ENCODE data around the gene COL27A1. TPM values are rescaled to one million over a fixed set of nuclear protein-coding genes. Genes with fewer than 3 reads are reported as not detected.

Gene COL27A1
- total and polyA plus RNA-seq, 4 donors: 1.9 to 59.4 (median 45.6) TPM

DNA sequence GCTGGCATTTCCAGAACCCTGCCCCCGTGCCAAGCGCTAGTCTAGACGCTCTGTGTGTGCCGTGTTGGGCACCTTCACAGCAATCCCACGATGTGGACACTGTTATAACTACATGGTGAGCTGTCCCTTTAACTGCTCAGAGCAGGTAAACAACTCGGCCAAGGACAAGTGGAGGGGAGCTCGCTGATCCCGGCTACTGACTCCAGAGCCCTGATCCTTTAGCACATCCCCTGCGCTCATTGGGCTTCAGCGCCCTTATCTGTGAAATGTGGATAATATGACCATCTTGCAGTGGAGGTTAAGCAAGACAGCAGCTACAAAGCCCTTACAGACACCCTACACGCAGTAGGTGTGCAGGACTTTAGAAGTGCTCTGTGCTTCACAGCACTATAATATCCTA is 190.8 kb downstream of the COL27A1 start:
- Histone ChIP-seq H3K9me3 (ENCODE audit: control insufficient read depth, low read length) (no peaks in the 10 kb centered on the region), H3K27me3 (ENCODE audit: control insufficient read depth in 1 of 2, insufficient read depth in 2 of 2, low read length in 1 of 2) (no peaks in the 10 kb centered on the region), H3K27ac (ENCODE audit: low read depth in 1 of 2, low read length in 2 of 2) (no peak overlapping the region), H3K4me1 (ENCODE audit: control insufficient read depth in 1 of 2, insufficient read depth in 2 of 2, low read length in 2 of 2) (no peaks in the 10 kb centered on the region), H3K36me3 (ENCODE audit: control insufficient read depth in 1 of 2, insufficient read depth in 2 of 2, low read length in 1 of 2) (peaks cover 2 to 19% of the 10 kb centered on the region in 2 donors), H3K4me3 (ENCODE audit: low read length in 2 of 2) (no peak overlapping the region)
- intact Hi-C loops (cut with DNase I): loop anchor here in 1 of 2 donors (5.0 kb wide), 1 partner anchor 41 kb away; the partner anchor contains the start of gene AKNA
- 72 to 77% methylated on average over 11 of the region's 11 CpGs for WGBS, 2 donors
- DNase-seq: no peak
- no peak for ATAC-seq (ENCODE audit: low FRiP score)

DNA sequence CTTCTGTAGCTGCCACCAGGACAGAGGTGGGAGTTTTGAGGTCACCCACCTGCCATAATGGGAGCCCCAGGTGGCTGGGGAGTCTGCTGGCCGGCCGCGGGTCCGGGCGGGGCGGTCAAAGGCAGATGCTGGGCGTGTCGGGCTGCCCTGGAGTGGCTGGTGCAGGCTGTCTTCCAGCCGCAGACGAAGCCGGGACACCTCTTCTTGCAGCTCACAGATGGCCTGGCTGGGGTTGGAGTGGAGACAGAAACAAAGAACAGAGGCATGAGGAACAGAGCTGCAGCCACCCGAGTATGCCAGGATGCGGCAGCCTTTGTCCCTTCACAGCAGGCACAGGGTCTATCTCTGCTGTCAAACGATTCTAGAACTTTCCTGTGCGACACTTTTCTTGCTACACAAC is 192.3 kb downstream of the COL27A1 start:
- no peak for ATAC-seq (ENCODE audit: low FRiP score)
- intact Hi-C loops (cut with DNase I): loop anchor here in 1 of 2 donors (5.0 kb wide), 1 partner anchor 40 kb away; the partner anchor contains the start of gene AKNA
- Histone ChIP-seq H3K27me3 (ENCODE audit: control insufficient read depth in 1 of 2, insufficient read depth in 2 of 2, low read length in 1 of 2) (no peaks in the 10 kb centered on the region), H3K4me3 (ENCODE audit: low read length in 2 of 2) (no peak overlapping the region), H3K36me3 (ENCODE audit: control insufficient read depth in 1 of 2, insufficient read depth in 2 of 2, low read length in 1 of 2) (peaks cover 2 to 15% of the 10 kb centered on the region in 2 donors), H3K27ac (ENCODE audit: low read depth in 1 of 2, low read length in 2 of 2) (no peak overlapping the region), H3K4me1 (ENCODE audit: control insufficient read depth in 1 of 2, insufficient read depth in 2 of 2, low read length in 2 of 2) (no peaks in the 10 kb centered on the region), H3K9me3 (ENCODE audit: control insufficient read depth, low read length) (no peaks in the 10 kb centered on the region)
- DNase-seq: peak in 1 of 2 donors; percentile 67
- WGBS, 2 donors: 88 to 90% methylated on average over 15 of the region's 15 CpGs

DNA sequence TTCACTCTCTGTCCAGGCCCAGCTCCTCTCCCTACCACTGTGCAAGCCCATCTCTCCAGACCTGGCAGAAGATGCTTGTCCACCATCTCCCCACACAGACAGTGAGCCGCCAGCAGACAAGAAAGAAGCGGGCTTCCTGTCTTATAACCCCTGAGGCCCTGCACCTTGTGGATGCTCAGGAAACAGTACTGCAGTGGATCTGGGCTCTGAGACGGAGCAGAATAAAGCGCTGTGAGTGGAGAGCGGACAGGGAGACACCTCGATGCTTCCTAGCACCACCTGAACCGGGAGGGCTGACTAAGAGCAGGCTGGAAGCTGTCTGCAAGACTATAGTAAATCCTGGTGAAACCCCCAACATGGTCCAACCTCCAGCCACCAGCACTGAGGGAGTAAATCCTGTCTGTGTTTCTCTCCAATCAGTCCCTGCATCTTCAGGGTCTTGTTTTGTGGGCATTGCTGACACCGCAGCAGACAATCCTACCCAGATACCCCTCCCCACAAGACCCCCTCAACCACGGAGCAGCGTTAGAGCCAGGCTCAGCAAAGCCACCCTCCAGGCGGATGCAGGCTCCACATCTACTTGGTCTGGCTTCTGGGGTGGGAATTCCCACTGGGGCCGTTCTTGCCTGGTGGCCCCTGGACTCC is 193.0 kb downstream of the COL27A1 start:
- Histone ChIP-seq H3K4me1 (ENCODE audit: control insufficient read depth in 1 of 2, insufficient read depth in 2 of 2, low read length in 2 of 2) (no peaks in the 10 kb centered on the region), H3K9me3 (ENCODE audit: control insufficient read depth, low read length) (no peaks in the 10 kb centered on the region), H3K27ac (ENCODE audit: low read depth in 1 of 2, low read length in 2 of 2) (peak overlapping the region in 1 of 2 donors; percentile 0), H3K27me3 (ENCODE audit: control insufficient read depth in 1 of 2, insufficient read depth in 2 of 2, low read length in 1 of 2) (no peaks in the 10 kb centered on the region), H3K4me3 (ENCODE audit: low read length in 2 of 2) (no peak overlapping the region), H3K36me3 (ENCODE audit: control insufficient read depth in 1 of 2, insufficient read depth in 2 of 2, low read length in 1 of 2) (peaks cover 2 to 13% of the 10 kb centered on the region in 2 donors)
- intact Hi-C loops (cut with DNase I): loop anchor here in 1 of 2 donors (5.0 kb wide), 1 partner anchor 39 kb away; the partner anchor contains the start of gene AKNA
- peak in 1 of 2 donors; percentile 73 for DNase-seq
- WGBS, 2 donors: 65 to 77% methylated on average over 12 of the region's 12 CpGs
- ATAC-seq (ENCODE audit: low FRiP score): peak; percentile 13

DNA sequence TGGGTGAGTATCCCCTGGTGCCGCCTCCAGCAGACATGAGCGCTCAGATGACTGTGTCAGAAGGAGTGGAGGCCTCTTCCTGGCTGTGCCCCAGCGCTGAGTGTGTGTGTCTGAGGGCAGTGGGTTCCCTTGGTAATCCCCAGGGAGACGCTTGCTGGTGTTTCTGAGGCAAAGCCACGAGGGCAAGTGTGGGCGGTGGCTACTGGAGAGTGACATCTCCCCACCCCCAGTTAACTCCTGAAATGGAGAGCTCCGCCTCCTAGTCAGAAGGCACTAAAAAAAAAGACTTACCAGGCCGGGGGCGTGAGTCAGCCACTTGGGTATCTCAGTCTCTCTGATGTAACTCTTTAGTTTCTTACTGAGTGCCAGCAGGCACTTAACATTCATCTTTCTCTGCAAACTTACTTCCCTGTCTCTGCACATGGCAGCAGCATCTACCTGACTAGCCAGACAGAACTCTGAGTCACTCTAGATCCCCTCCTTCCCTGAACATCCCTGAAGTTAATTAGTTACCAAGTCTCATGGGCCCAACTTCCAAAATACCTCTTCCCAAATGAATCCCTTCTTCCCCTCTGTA is 193.7 kb downstream of the COL27A1 start:
- H3K4me3 ChIP-seq (ENCODE audit: low read length in 2 of 2): no peak overlapping the region
- no peaks in the 10 kb centered on the region for H3K27me3 ChIP-seq (ENCODE audit: control insufficient read depth in 1 of 2, insufficient read depth in 2 of 2, low read length in 1 of 2)
- no peaks in the 10 kb centered on the region for H3K4me1 ChIP-seq (ENCODE audit: control insufficient read depth in 1 of 2, insufficient read depth in 2 of 2, low read length in 2 of 2)
- H3K27ac ChIP-seq (ENCODE audit: low read depth in 1 of 2, low read length in 2 of 2): peak overlapping the region in 1 of 2 donors; percentile 31
- intact Hi-C loops (cut with DNase I): loop anchor here in 1 of 2 donors (5.0 kb wide), 1 partner anchor 38 kb away; the partner anchor contains the start of gene AKNA
- H3K9me3 ChIP-seq (ENCODE audit: control insufficient read depth, low read length): no peaks in the 10 kb centered on the region
- DNase-seq (peak; percentile 92 to 94), ATAC-seq (ENCODE audit: low FRiP score) (peak; percentile 82)
- H3K36me3 ChIP-seq (ENCODE audit: control insufficient read depth in 1 of 2, insufficient read depth in 2 of 2, low read length in 1 of 2): peaks cover 2 to 11% of the 10 kb centered on the region in 2 donors
- 10 to 14% methylated on average over 9 of the region's 9 CpGs for WGBS, 2 donors

DNA sequence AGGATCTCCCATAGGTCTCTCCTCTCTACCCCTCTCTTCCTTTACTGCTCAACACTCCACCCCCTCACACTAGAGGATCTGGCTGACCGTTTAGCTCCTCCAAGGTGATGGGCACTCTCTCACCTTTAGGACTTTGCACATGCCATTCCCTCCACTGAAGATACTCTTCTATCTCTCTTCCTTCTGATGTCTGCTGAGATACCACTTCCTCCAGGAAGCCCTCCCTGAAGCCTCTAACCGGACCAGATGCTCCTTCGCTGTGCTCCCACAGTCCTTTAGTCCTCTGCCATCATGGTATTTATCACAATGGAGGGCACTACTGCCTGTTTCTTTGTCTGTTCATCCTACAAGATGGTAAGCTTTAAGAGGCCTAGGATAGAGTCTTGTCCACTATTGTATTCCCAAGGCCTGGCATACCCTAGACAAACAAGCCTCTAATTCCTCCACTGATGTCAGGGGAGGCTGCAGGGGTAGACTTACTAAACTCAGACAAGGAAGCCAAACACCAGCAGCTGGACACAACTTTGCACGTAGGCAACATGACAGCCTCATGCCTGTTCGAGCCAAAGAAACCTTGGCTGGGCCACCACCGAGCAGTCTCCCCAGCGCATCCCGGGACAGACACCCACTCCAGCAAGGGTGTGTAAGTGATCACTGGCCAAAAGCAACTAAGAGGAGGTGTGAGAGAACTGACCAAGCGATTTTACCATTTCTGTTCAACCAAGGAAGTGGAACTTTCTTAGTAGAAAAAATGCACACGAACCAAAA is 194.6 kb downstream of the COL27A1 start:
- Histone ChIP-seq H3K4me3 (ENCODE audit: low read length in 2 of 2) (no peak overlapping the region), H3K27ac (ENCODE audit: low read depth in 1 of 2, low read length in 2 of 2) (peak overlapping the region in 1 of 2 donors; percentile 31), H3K4me1 (ENCODE audit: control insufficient read depth in 1 of 2, insufficient read depth in 2 of 2, low read length in 2 of 2) (no peaks in the 10 kb centered on the region), H3K27me3 (ENCODE audit: control insufficient read depth in 1 of 2, insufficient read depth in 2 of 2, low read length in 1 of 2) (no peaks in the 10 kb centered on the region), H3K9me3 (ENCODE audit: control insufficient read depth, low read length) (no peaks in the 10 kb centered on the region), H3K36me3 (ENCODE audit: control insufficient read depth in 1 of 2, insufficient read depth in 2 of 2, low read length in 1 of 2) (peaks cover 2 to 11% of the 10 kb centered on the region in 2 donors)
- DNase-seq: peak in 1 of 2 donors; percentile 58
- peak; percentile 10 for ATAC-seq (ENCODE audit: low FRiP score)
- 28 to 35% methylated on average over 10 of the region's 10 CpGs for whole genome bisulfite sequencing, 2 donors
- intact Hi-C loops (cut with DNase I): loop anchor here in 1 of 2 donors (5.0 kb wide), 1 partner anchor 37 kb away; the partner anchor contains the start of gene AKNA

DNA sequence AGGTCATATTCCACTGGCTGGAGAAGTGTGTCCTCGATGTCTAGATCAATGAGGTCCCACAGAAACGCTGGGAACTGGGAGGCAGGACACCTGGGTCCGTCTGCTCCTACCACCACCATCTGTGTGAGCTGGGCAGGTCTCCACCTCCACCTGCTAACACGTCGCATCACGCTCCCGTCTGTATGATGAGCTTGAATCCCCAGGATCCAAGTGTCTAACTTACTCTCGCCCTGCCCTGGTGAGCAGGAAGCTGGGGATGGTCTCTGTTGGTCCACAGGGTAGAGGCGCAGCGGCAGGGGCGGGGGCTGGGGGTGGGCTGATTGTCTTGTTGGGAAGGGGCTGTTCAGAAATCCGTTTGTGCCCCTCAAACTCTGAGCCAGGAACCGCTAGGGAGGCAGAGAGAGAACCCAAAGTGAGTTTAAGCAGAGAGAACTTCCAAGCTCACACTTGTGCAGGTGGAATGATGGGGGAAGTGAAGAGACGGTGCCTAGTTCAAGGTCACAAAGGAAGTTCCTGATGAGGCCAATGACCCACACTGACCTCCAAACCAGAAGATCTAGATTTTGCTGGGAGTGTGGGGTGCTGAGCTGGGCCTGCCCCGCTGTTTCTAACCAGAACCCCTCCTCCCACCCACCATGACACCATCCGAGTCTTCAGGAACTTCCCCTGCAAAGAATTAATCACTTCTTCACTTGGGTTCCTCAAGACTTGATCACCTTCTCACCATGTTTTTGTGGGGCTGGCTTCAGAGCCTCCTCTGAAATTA is 195.5 kb downstream of the COL27A1 start:
- WGBS, 2 donors: 92 to 95% methylated on average over 16 of the region's 16 CpGs
- H3K36me3 ChIP-seq (ENCODE audit: control insufficient read depth in 1 of 2, insufficient read depth in 2 of 2, low read length in 1 of 2): peaks cover 2 to 12% of the 10 kb centered on the region in 2 donors
- H3K27me3 ChIP-seq (ENCODE audit: control insufficient read depth in 1 of 2, insufficient read depth in 2 of 2, low read length in 1 of 2): no peaks in the 10 kb centered on the region
- H3K4me1 ChIP-seq (ENCODE audit: control insufficient read depth in 1 of 2, insufficient read depth in 2 of 2, low read length in 2 of 2): no peaks in the 10 kb centered on the region
- H3K9me3 ChIP-seq (ENCODE audit: control insufficient read depth, low read length): no peaks in the 10 kb centered on the region
- no peak overlapping the region for H3K4me3 ChIP-seq (ENCODE audit: low read length in 2 of 2)
- no peak for ATAC-seq (ENCODE audit: low FRiP score)
- DNase-seq: peak in 1 of 2 donors; percentile 57
- intact Hi-C loops (cut with DNase I): no loop called here
- no peak overlapping the region for H3K27ac ChIP-seq (ENCODE audit: low read depth in 1 of 2, low read length in 2 of 2)

DNA sequence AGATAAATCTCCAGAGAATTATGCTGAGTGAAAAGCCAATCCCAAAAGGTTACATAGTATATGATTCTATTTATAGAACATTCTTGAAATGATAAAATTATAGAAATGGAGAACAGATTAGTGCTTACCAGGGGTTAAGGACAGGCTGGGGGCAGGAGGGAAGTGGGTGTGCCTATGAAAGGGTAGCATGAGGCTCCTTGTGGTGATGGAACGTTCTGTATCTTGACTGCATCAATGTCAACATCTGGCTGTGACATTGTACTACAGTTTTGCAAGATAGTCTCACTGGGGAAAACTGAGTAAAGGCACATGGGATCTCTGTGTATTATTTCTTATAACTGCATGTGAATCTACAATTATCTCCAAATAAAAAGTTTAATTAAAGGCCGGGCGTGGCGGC is 196.6 kb downstream of the COL27A1 start:
- ATAC-seq (ENCODE audit: low FRiP score): no peak
- intact Hi-C loops (cut with DNase I): no loop called here
- WGBS, 2 donors: 71 to 72% methylated on average over 4 of the region's 4 CpGs

DNA sequence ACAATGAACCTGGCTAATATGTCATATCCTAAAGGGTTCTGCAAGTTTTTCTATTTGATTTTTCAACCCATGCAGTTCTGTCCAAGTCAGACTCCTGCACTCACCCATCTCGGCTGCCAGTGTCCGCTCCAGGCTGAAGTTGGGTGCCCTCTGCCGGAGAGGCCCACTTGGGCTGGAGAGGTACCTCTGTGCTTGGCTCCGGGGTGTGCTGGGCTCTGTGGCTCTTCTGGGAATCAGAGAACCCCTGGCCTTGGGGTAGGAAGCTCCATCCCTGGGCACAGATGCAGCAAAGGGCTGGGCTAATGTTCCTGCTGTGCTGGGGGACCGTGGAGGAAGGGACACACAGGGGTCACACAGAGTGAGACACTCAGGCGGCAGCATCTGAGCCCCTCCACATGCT is 200.5 kb downstream of the COL27A1 start:
- ATAC-seq (ENCODE audit: low FRiP score) (no peak), DNase-seq (peak in 1 of 2 donors; percentile 51)
- H3K4me1 ChIP-seq (ENCODE audit: control insufficient read depth in 1 of 2, insufficient read depth in 2 of 2, low read length in 2 of 2): no peaks in the 10 kb centered on the region
- no peak overlapping the region for H3K4me3 ChIP-seq (ENCODE audit: low read length in 2 of 2)
- H3K27ac ChIP-seq (ENCODE audit: low read depth in 1 of 2, low read length in 2 of 2): no peak overlapping the region
- H3K36me3 ChIP-seq (ENCODE audit: control insufficient read depth in 1 of 2, insufficient read depth in 2 of 2, low read length in 1 of 2): peaks cover under 1 to 29% of the 10 kb centered on the region in 2 donors
- 87 to 90% methylated on average over 6 of the region's 6 CpGs for WGBS, 2 donors
- no peaks in the 10 kb centered on the region for H3K27me3 ChIP-seq (ENCODE audit: control insufficient read depth in 1 of 2, insufficient read depth in 2 of 2, low read length in 1 of 2)
- intact Hi-C loops (cut with DNase I): no loop called here
- H3K9me3 ChIP-seq (ENCODE audit: control insufficient read depth, low read length): no peaks in the 10 kb centered on the region

More for the DNA sequence above, 196.6 kb downstream of the COL27A1 start:
- no peaks in the 10 kb centered on the region for H3K27me3 ChIP-seq (ENCODE audit: control insufficient read depth in 1 of 2, insufficient read depth in 2 of 2, low read length in 1 of 2)
- no peaks in the 10 kb centered on the region for H3K9me3 ChIP-seq (ENCODE audit: control insufficient read depth, low read length)
- no peak for DNase-seq
- H3K36me3 ChIP-seq (ENCODE audit: control insufficient read depth in 1 of 2, insufficient read depth in 2 of 2, low read length in 1 of 2): peaks cover 2 to 14% of the 10 kb centered on the region in 2 donors
- H3K4me1 ChIP-seq (ENCODE audit: control insufficient read depth in 1 of 2, insufficient read depth in 2 of 2, low read length in 2 of 2): no peaks in the 10 kb centered on the region
- no peak overlapping the region for H3K27ac ChIP-seq (ENCODE audit: low read depth in 1 of 2, low read length in 2 of 2)
- H3K4me3 ChIP-seq (ENCODE audit: low read length in 2 of 2): no peak overlapping the region
